Fibroblast of pulmonary artery (primary cell): ENCODE measurements around the gene TST.
"Not testable (repeated sequence)": the region's sequence is repeated elsewhere in the genome, so short reads cannot be mapped to it uniquely, and the experiment has no call there.

Experiments used
- DNase-seq: peaks from one replicate; pipeline ENCODE4 v3.0.0-alpha.2; 2010; ENCODE audit warnings: low read depth
- H3K4me3 ChIP-seq: replicated peaks from 2 replicates; pipeline ENCODE4 v1.5.1; 2011; ENCODE audit warnings: low read depth, mild to moderate bottlenecking, control low read depth, low read length, moderate library complexity
- TF ChIP-seq, protein P1 (sequence below): IDR thresholded peaks from 2 replicates; pipeline ENCODE4 v1.5.1; 2011; ENCODE audit warnings: mild to moderate bottlenecking, control low read depth, low read length, inconsistent platforms; ENCODE audit errors: missing control alignments

Gene TST

GRCh38 chr22:36997746-36998145, 21.5 kb downstream of the TST start:
- no peak overlapping the region for H3K4me3 ChIP-seq
- no peak for DNase-seq
- TF ChIP-seq, protein P1, sequence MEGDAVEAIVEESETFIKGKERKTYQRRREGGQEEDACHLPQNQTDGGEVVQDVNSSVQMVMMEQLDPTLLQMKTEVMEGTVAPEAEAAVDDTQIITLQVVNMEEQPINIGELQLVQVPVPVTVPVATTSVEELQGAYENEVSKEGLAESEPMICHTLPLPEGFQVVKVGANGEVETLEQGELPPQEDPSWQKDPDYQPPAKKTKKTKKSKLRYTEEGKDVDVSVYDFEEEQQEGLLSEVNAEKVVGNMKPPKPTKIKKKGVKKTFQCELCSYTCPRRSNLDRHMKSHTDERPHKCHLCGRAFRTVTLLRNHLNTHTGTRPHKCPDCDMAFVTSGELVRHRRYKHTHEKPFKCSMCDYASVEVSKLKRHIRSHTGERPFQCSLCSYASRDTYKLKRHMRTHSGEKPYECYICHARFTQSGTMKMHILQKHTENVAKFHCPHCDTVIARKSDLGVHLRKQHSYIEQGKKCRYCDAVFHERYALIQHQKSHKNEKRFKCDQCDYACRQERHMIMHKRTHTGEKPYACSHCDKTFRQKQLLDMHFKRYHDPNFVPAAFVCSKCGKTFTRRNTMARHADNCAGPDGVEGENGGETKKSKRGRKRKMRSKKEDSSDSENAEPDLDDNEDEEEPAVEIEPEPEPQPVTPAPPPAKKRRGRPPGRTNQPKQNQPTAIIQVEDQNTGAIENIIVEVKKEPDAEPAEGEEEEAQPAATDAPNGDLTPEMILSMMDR: no peak

DNA sequence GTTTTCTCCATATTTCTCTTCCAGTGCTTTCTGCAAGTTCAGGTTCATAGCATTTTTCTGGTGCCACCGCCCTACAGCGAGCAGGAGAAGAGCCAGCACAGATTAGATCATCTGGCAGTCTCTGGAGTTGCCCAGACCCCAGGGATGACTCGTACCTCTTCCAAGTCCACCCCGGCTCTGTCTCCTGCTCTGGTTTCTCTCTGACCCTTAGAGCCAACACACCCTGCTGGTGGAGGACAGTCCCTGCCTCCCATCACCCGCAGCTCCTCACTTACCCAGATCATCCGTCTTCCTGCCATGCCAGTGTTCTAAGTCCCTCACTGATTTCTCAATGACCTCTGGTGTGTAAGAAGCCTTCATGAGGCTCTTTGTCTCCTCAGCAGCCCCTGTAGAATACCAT, 28.0 kb downstream of the TST start:
- DNase-seq: no peak
- H3K4me3 ChIP-seq: no peak overlapping the region
- TF ChIP-seq, protein P1: no peak

DNA sequence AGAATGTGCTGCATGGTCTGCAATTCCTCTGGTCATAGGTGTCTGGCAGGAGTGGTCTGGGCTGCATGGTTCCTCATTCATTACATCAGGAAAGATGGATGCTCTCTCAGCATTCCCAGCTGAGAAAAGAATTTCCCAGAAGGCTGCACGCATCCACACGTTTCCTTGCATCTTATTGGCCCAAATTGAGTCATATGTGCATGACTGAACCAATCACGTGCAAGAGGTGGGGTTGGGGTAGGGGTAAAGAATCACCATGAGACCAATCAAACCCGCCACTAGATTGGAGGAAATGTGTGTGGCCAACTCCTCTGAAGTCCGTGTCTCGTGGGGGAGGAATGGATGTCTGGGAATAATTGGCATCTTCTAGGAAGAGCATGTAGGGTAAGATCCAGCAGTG, 28.8 kb downstream of the TST start:
- no peak overlapping the region for H3K4me3 ChIP-seq
- TF ChIP-seq, protein P1: no peak
- no peak for DNase-seq

DNA sequence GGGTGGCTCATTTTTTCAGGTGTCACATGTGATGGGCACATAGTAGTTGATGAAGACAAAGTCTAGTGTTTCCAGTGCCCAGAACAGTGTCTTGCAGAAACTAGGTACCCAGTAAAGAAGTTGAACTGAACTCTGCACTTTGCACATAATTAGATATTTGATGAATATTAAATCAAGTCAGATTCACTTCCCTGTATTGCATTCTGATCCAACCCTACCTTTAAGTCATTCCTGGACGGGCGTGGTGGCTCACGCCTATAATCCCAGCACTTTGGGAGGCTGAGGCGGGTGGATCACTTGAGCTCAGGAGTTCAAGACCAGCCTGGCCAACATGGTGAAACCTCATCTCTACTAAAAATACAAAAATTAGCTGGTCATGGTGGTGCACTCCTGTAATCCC, 30.2 kb downstream of the TST start:
- DNase-seq, H3K4me3 ChIP-seq: not testable (repeated sequence)

DNA sequence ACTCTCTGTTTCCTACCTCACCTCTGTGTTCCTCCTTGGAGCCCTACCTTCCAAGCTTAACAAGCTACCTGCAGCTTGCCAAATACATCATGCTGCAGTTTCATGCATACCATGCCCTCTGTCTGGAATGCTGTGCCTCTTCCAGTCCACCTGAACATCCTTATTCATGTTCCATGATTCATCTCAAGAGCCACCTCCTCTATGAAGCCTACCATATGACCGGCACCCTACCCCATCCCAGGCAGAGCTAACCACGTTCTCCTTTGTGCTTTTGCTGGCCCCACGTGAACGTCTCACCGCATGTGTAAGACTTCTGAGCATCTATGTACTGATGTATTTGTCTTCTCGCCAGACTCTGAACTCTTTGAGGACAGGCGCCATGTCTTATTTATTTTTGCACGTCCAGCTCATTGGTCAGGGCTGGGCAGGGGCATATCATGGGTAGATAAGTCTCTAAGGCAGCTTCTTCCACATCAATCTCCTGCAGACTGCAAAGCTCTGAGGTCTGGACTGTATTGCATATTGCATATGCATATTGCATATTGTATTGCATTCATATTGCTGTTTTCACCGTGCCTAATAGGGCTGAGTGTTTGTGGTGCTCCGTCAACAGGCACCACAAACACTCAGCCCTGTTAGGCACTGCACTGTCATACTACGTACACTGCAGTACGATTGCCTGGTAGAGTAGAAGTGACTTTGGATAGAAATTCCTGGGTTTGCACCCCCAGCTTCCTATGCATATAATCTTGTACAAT, 31.0 kb downstream of the TST start:
- TF ChIP-seq, protein P1: no peak
- H3K4me3 ChIP-seq: no peak overlapping the region
- no peak for DNase-seq

GRCh38 chr22:36986242-36986821, 32.9 kb downstream of the TST start:
- no peak for DNase-seq
- TF ChIP-seq, protein P1: peak; percentile 66
- H3K4me3 ChIP-seq: no peak overlapping the region

GRCh38 chr22:36985211-36985889, 33.9 kb downstream of the TST start:
- TF ChIP-seq, protein P1: no peak
- no peak for DNase-seq
- H3K4me3 ChIP-seq: no peak overlapping the region
